HCT116 (cell line): ENCODE measurements around the gene AOC1. TPM values are rescaled to one million over a fixed set of nuclear protein-coding genes. Genes with fewer than 3 reads are reported as not detected.

ENCODE experiments used
- ATAC-seq: fragments of 200-7000 bp; cut with Tn5 transposase; 2 replicates; pipeline ENCODE4 v1.9.1; 2020; ENCODE audit warnings: mild to moderate bottlenecking, moderate library complexity
- BruUV-seq: library from RNA; stranded (reverse); fragments of 400-500 nt; replicated peaks from 2 replicates; lab custom pipeline; 2021; lab: Mats Ljungman, UMichigan
- CTCF ChIA-PET: fragments of 300-600 bp; sonication (Branson Sonifier 250); formaldehyde crosslinking; loops from one replicate; lab custom pipeline; 2021; ENCODE audit warnings: antibody characterized with exemption; lab: Charles Lee
- POLR2A ChIA-PET: fragments of 300-600, 350-600 bp; sonication (Branson Sonifier 250); formaldehyde crosslinking; loops from one replicate; lab custom pipeline; 2021; ENCODE audit warnings: antibody characterized with exemption; lab: Charles Lee
- RAD21 ChIA-PET, 2 experiments: fragments of 300-600 bp; sonication (Branson Sonifier 250); formaldehyde crosslinking; loops; one replicate each; lab custom pipeline; 2023; ENCODE audit warnings: low total read pairs in 2 of 2; ENCODE audit not compliant: uncharacterized antibody in 2 of 2, unreplicated experiment in 2 of 2, low non-redundant PET in 1 of 2; lab: Charles Lee
- DNase-seq: peaks from one replicate; pipeline ENCODE4 v3.0.0-alpha.2; 2010; ENCODE audit warnings: low read depth, low spot score
- H2AFZ ChIP-seq: fragments of 200-600 bp; shearing (Covaris generic), sonication (generic); 2 replicates; pipeline ENCODE4 v1.6.1; 2017; ENCODE audit warnings: low read depth, mixed run types, mixed read lengths, antibody characterized with exemption, low read length; ENCODE audit not compliant: poor library complexity, severe bottlenecking
- H3K27ac ChIP-seq: 2 replicates; pipeline ENCODE4 v1.5.1; 2012; ENCODE audit warnings: low read depth, low read length
- H3K27me3 ChIP-seq: fragments of 200-600 bp; sonication (generic); 2 replicates; pipeline ENCODE4 v1.6.1; 2016; ENCODE audit warnings: mixed run types, low read length, mixed read lengths; ENCODE audit not compliant: insufficient read depth
- H3K36me3 ChIP-seq, 2 experiments: fragments of 200-500 bp in 1 of 2; fragments of 200-600 bp in 1 of 2; sonication (Bioruptor generic) in 1 of 2; sonication (generic) in 1 of 2; 2 replicates each; pipeline versions ENCODE4 v1.5.1 to v1.6.1; 2014 to 2016; ENCODE audit warnings: low read length in 2 of 2, inconsistent platforms in 1 of 2, mixed read lengths in 1 of 2, mixed run types in 1 of 2; ENCODE audit not compliant: insufficient read depth in 2 of 2, control insufficient read depth in 1 of 2
- H3K4me1 ChIP-seq, 2 experiments: fragments of 200-600 bp in 1 of 2; sonication (generic) in 1 of 2; 2 replicates each; pipeline versions ENCODE4 v1.5.1 to v1.6.1; 2012 to 2017; ENCODE audit warnings: low read length in 2 of 2, inconsistent platforms in 1 of 2, mild to moderate bottlenecking in 1 of 2, mixed read lengths in 1 of 2, mixed run types in 1 of 2, moderate library complexity in 1 of 2; ENCODE audit not compliant: insufficient read depth in 2 of 2, control insufficient read depth in 1 of 2
- H3K4me2 ChIP-seq: fragments of 200-600 bp; sonication (generic); 2 replicates; pipeline ENCODE4 v1.6.1; 2017; ENCODE audit warnings: mixed run types, low read length, mixed read lengths
- H3K4me3 ChIP-seq, 2 experiments: fragments of 200-600 bp in 1 of 2; sonication (generic) in 1 of 2; replicated peaks in 1 of 2; 2 replicates each; pipeline ENCODE4 v1.5.1; 2011 to 2016; ENCODE audit warnings: low read length in 2 of 2, control low read depth in 1 of 2, low read depth in 1 of 2, mild to moderate bottlenecking in 1 of 2, mixed read lengths in 1 of 2, mixed run types in 1 of 2
- H3K79me2 ChIP-seq: fragments of 200-600 bp; sonication (generic); 2 replicates; pipeline ENCODE4 v1.6.1; 2017; ENCODE audit warnings: mild to moderate bottlenecking, mixed run types, low read length, moderate library complexity, mixed read lengths; ENCODE audit not compliant: insufficient read depth
- H3K9ac ChIP-seq: fragments of 200-600 bp; sonication (generic); 2 replicates; pipeline ENCODE4 v1.6.1; 2016; ENCODE audit warnings: low read length, mixed read lengths
- H3K9me2 ChIP-seq: fragments of 200-600 bp; sonication (generic), shearing (Covaris generic); 2 replicates; pipeline ENCODE4 v1.6.1; 2017; ENCODE audit warnings: mixed run types, mild to moderate bottlenecking, moderate library complexity; ENCODE audit not compliant: insufficient read depth
- H3K9me3 ChIP-seq, 2 experiments: fragments of 200-500 bp in 1 of 2; fragments of 200-600 bp in 1 of 2; sonication (Bioruptor generic) in 1 of 2; sonication (generic) in 1 of 2; 2 replicates each; pipeline ENCODE4 v1.6.1; 2014 to 2017; ENCODE audit warnings: low read length in 2 of 2, mixed read lengths in 2 of 2, inconsistent platforms in 1 of 2, low read depth in 1 of 2, mild to moderate bottlenecking in 1 of 2, mixed run types in 1 of 2, moderate library complexity in 1 of 2; ENCODE audit not compliant: control insufficient read depth in 1 of 2, insufficient read depth in 1 of 2
- H4K20me1 ChIP-seq: fragments of 200-600 bp; sonication (generic), shearing (Covaris generic); 2 replicates; pipeline ENCODE4 v1.6.1; 2017; ENCODE audit warnings: mixed run types, mild to moderate bottlenecking, moderate library complexity; ENCODE audit not compliant: insufficient read depth
- CEBPB ChIP-seq: IDR thresholded peaks from 2 replicates; pipeline ENCODE4 v1.6.1; 2012; ENCODE audit warnings: low read depth
- CTCF ChIP-seq, 3 experiments: fragments of 200-600 bp in 1 of 3; sonication (generic) in 1 of 3; IDR thresholded peaks in 2 of 3; conservative IDR thresholded peaks in 1 of 3; 2 replicates each; pipeline ENCODE4 v1.5.1; 2012 to 2017; ENCODE audit warnings: low read depth in 2 of 3, low read length in 2 of 3, antibody characterized with exemption in 1 of 3, borderline replicate concordance in 1 of 3, control low read depth in 1 of 3, mild to moderate bottlenecking in 1 of 3, mixed read lengths in 1 of 3, mixed run types in 1 of 3, moderate library complexity in 1 of 3; ENCODE audit not compliant: insufficient read depth in 1 of 3
- EGR1 ChIP-seq: IDR thresholded peaks from 2 replicates; pipeline ENCODE4 v1.6.1; 2012; ENCODE audit warnings: low read depth
- EZH2 ChIP-seq: fragments of 200-600 bp; sonication (generic); IDR thresholded peaks from 2 replicates; pipeline ENCODE4 v1.6.1; 2017; ENCODE audit warnings: antibody characterized with exemption, mixed run types
- JUND ChIP-seq: IDR thresholded peaks from 2 replicates; pipeline ENCODE4 v1.6.1; 2012
- POLR2AphosphoS5 ChIP-seq: IDR thresholded peaks from 2 replicates; pipeline ENCODE4 v1.6.1; 2011; ENCODE audit warnings: mild to moderate bottlenecking, low read depth, low read length, moderate library complexity
- SIN3A ChIP-seq: IDR thresholded peaks from 2 replicates; pipeline ENCODE4 v1.6.1; 2012; ENCODE audit warnings: low read depth
- TCF7L2 ChIP-seq: IDR thresholded peaks from 2 replicates; pipeline ENCODE4 v1.7.0; 2011; ENCODE audit warnings: borderline replicate concordance, inconsistent platforms; ENCODE audit not compliant: insufficient read depth, insufficient read length; ENCODE audit errors: extremely low read depth
- ZFX ChIP-seq: fragments of 450-650 bp; IDR thresholded peaks from 2 replicates; pipeline ENCODE4 v1.6.1; 2017
- ZNF274 ChIP-seq: fragments of 200-500 bp; sonication (Bioruptor generic); IDR thresholded peaks from 2 replicates; pipeline ENCODE4 v1.6.1; 2014; ENCODE audit warnings: mild to moderate bottlenecking, low read depth, low read length, inconsistent platforms
- intact Hi-C: fragments of 100-400 bp; cut with micrococcal nuclease; formaldehyde crosslinking; loops from 2 replicates; pipeline ENCODE4 v1.10.0; 2022
- total RNA-seq: library from RNA; stranded (reverse); gene quantifications from one replicate; pipeline ENCODE4 v1.2.1, GENCODE V29; 2021; ENCODE audit not compliant: unreplicated experiment

The AOC1 gene
- total RNA-seq, 1 experiment from 2014 or later, result 0.37 TPM

GRCh38 chr7:150849204-150849775 is 3.0 kb upstream of the AOC1 start:
- peaks cover 34% of the 10 kb centered on the region for H3K27me3 ChIP-seq
- no TSS peak for BruUV-seq

GRCh38 chr7:150850273-150850672 is 2.0 kb upstream of the AOC1 start:
- Histone ChIP-seq H3K4me3 (no peak overlapping the region), H3K9ac (no peak overlapping the region), H3K36me3 (no peaks in the 10 kb centered on the region), H3K9me2 (no peaks in the 10 kb centered on the region), H3K27me3 (peaks cover 26% of the 10 kb centered on the region)
- no peak for ATAC-seq
- no peak for DNase-seq
- ChIA-PET POLR2A (no interaction called here), CTCF (no interaction called here)
- TF ChIP-seq CEBPB, result no peak
- no peak for TF ChIP-seq SIN3A
- TF ChIP-seq ZFX, result no peak
- TF ChIP-seq ZNF274, result no peak
- no peak for TF ChIP-seq CTCF (IDR thresholded peaks at IDR 0.05 in 2 of 3, conservative IDR thresholded peaks at IDR 0.05 in 1 of 3; ENCODE audit: borderline replicate concordance in 1 of 3, insufficient read depth in 1 of 3, low read depth in 2 of 3, low read length in 2 of 3)
- no peak for TF ChIP-seq EGR1
- TF ChIP-seq JUND, result no peak
- TF ChIP-seq, all 23 proteins: peak for 0
- Histone ChIP-seq H4K20me1 (no peaks in the 10 kb centered on the region), H3K27ac (no peak overlapping the region), H3K9me3 (no peaks in the 10 kb centered on the region), H2AFZ (no peak overlapping the region), H3K79me2 (no peaks in the 10 kb centered on the region), H3K4me2 (no peak overlapping the region), H3K4me1 (no peaks in the 10 kb centered on the region)
- intact Hi-C loops, result no loop called here
- RAD21 ChIA-PET, result no interaction called here
- BruUV-seq, result no TSS peak

More at GRCh38 chr7:150849204-150849775, 3.0 kb upstream of the AOC1 start:
- no peaks in the 10 kb centered on the region for H3K9me2 ChIP-seq
- no peaks in the 10 kb centered on the region for H4K20me1 ChIP-seq
- H2AFZ ChIP-seq, result no peak overlapping the region
- intact Hi-C loops, result no loop called here
- CTCF ChIA-PET, result no interaction called here
- H3K9ac ChIP-seq, result no peak overlapping the region
- no peaks in the 10 kb centered on the region for H3K36me3 ChIP-seq
- no peak for ATAC-seq
- no peak overlapping the region for H3K27ac ChIP-seq
- no peak overlapping the region for H3K4me2 ChIP-seq
- no peaks in the 10 kb centered on the region for H3K4me1 ChIP-seq
- RAD21 ChIA-PET, result no interaction called here
- H3K4me3 ChIP-seq, result no peak overlapping the region
- POLR2A ChIA-PET, result no interaction called here
- DNase-seq, result no peak
- no peaks in the 10 kb centered on the region for H3K9me3 ChIP-seq
- H3K79me2 ChIP-seq, result no peaks in the 10 kb centered on the region
- TF ChIP-seq EZH2 (no peak), SIN3A (no peak), TCF7L2 (no peak), POLR2AphosphoS5 (no peak), CEBPB (no peak), ZNF274 (no peak)
